Fibroblast of gingiva (primary cell): ENCODE data around the gene SH2D6.

Experiments
- DNase-seq: peaks from one replicate; pipeline ENCODE4 v3.0.0-alpha.2; 2011; ENCODE audit warnings: low read depth

Gene SH2D6

DNA sequence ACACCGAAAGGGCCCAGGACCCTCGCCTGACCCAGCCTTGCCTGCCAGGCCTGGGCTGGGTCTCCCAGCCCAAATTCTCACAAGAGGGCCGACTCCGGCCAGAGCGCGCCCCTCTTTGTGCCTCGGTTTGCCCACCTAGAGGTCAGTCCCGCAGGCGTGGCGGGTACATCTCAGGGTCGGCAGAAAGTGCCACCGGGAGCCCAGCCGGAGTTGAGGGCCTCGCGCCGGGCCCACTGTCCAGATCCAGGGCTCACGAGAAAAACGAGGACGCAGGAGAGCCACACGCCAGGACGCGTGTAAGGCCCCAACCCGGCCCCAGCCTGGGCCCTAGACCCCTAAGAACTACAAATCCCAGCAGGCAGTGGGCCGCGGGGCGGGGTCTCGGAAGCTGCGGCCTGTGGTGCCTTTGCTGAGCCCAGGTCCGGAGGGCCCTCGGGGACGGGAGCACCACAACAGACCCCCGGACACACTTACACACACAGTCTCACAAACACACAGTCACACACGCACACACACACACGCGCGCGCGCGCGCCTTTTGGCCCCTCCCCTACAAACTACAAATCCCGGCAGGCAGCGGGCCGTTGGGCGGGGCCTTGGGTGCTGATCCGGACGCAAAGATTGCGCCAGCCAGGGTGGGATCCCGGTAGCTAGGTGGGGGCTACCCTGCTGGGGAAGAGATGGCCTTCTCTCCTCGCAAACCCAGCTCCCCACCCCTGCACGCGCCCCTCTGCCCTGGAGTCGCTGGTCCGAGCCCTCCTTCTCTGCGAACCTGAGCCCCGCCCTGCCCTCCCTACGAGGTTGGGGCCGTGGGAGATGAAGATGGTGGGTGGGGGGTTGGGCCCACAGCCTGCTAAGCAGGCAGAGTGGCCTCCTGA is at the start of gene SH2D6:
SH2D6 (plus strand) TSS at position 583 of the 877 bp plus-strand sequence. CDS start 10,752 bp downstream, outside the sequence.
- DNase-seq = peak; percentile 78

DNA sequence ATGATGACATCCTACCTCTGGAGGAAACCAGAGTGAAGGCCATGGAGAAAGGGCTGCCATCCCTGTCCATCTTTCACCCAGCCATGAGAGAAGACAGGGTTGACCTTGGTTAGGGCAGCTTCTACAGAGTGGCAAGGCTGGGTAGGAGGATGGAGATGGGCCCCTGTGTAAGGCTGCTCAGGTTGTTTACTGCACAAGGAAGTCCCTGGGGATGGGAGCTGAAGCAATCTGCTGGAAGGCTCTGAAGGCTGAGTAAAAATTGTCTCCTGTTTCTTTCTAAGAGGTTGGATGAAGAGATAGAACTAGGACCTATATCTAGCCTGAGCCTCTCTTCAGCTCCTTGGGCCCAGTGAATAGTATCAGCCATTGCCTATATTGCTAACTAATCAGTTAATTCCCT is 49.6 kb upstream of the SH2D6 start:
- DNase-seq = peak; percentile 59

DNA sequence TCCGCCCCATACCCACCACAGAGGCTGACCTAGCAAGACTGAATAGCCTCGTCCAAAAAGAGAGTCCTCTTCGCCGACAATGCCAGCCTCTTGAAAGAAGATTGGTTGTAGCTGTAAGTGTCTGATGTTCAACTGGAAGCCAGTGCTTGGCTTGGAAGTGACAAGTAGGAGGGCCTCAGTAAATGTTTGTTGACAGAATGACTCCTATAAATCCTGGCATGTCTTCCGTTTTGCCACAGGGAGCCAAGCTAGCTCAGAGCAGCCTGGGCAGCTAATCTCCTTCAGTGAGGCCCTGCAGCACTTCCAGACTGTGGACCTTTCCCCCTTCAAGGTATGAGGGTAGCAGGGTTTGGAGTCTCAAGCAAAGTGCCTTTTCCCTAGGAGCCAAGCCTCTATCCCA is 49.0 kb upstream of the SH2D6 start:
- DNase-seq = peak; percentile 44

DNA sequence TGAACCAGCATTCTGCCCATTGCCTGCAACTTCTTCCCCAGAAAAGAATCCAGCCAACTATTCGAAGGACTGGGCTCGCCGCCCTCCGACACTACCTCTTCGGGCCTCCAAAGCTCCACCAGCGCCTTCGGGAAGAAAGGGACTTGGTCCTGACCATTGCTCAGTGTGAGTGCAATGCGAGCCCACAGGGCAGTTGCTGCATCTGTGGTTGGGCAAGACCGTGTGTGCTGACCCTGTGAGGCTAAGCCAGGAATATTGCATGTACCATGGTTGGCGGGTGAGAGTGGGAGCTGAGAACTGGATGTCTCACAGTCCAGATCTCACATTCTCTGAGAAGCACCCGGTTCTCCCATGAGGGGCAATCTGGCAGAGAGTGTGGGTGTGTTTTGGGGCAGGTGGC is 47.5 kb upstream of the SH2D6 start:
- peak; percentile 19 for DNase-seq

DNA sequence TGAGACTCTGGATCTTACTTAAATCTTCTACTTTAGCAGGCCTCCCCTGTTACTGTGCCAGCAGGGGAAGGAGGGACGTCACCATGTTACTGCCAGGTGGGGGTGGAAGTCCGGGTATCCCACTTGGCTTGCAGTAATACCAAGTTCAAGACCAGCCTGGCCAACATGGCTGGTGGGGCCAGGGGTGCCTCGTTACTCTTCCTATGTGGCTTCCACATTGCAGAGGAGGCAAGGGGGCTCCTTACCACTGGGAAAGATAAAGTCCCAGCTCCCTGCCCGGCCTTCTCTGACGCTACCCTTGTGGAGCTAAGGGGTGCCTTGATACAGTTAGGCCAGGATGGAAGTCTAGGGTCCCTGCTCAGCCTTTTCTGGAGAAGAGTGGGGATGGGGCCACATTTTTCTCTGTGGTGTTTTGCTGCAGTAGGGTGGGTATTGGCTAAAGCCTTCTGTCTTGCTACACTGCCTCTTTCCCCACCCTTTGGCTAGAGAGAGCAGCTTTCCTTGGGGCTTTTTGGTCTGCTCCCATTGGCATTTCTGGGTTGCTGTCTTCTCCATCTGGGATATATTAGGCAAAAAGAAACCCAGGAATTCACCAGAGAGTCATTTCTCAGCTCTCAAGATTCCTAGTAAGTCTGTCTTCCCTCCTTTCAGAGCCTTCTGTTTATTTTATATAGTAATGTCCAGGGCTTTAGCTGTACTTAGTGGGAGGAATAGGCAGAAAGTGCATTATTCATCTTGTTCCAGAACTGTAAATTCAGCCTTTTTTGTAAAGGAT is 42.0 kb upstream of the SH2D6 start:
- DNase-seq = peak; percentile 84

DNA sequence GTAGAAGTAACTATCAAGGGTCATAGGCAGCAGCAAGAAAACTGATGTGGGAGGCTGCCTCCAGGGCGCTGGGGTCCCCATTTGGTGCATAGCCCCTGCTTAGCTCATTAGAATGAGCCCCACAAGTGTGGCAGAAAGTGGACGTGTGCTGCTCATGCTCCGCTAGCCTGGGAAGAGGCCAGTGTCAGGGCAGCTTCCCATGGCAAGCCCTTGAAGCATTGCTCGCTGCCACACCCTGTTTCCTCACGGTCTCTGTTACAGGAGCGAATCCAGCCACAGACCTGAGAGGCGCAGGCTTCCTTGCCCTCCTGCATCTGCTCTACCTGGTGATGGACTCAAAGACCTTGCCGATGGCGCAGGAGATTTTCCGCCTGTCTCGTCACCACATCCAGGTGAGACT is 41.4 kb upstream of the SH2D6 start:
- DNase-seq = peak; percentile 10

DNA sequence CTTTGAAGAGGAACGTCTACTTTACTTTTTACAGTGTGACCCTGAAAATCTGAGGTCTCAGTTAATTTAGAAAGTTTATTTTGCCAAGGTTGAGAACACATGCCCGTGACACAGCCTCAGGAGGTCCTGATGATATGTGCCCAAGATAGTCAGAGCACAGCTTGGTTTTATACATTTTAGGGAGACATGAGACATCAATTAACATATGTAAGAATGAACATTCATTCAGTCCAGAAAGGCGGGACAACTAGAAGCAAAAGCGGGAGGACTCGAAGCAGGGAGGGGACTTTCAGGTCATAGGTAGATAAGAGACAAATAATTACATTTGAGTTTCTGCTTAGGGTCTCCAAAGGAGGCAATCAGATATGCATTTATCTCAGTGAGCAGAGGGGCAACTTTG is 40.3 kb upstream of the SH2D6 start:
- DNase-seq = no peak

DNA sequence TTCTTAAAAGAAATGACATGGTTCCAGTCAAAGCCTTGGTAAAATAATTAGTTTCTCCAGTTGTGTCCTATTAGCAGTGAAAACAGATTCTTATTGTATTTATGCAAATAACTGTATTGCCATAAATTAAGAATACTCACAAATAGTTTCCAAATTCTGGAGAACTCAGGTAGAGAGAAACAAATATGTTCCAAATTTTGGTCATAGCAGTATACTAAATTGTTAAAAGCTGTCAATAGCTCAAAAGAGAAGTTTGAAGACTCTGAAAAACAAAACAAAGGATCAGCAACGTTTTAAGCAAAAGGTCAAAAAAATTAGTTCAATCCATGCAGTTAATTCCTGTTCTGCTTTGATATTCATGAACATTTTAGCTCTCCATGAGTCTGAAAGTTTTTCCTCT is 38.5 kb upstream of the SH2D6 start:
- no peak for DNase-seq

DNA sequence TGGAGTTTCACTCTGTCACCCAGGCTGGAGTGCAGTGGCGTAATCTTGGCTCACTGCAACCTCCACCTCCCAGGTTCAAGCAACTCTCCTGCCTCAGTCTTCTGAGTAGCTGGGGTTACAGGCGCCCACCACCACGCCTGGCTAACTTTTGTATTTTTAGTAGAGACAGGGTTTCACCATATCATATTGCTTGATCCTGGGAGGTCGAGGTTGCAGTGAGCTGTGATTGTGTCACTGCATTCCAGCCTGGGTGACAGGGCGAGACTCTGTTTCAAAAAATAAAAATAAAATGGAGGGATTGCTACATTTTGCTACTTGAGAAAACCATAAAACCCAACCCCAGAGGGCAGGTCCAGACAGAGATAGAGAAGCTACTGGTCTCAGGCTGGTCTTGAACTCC is 35.4 kb upstream of the SH2D6 start:
- DNase-seq = peak; percentile 73

DNA sequence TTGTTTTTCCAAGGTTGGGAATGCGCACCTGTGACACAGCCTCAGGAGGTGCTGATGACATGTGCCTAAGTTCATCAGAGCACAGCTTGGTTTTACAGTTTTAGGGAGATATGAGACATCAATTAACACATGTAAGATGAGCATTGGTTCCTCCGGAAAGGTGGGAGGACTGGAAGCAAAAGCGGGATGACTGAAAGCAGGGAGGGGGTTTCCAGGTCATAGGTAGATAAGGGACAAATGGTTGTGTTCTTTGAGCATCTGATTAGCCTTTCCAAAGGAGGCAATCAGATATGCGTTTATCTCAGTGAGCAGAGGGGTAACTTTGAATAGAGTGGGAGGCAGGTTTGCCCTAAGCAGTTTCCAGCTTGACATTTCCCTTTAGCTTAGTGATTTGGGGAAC is 34.7 kb upstream of the SH2D6 start:
- DNase-seq = no peak

DNA sequence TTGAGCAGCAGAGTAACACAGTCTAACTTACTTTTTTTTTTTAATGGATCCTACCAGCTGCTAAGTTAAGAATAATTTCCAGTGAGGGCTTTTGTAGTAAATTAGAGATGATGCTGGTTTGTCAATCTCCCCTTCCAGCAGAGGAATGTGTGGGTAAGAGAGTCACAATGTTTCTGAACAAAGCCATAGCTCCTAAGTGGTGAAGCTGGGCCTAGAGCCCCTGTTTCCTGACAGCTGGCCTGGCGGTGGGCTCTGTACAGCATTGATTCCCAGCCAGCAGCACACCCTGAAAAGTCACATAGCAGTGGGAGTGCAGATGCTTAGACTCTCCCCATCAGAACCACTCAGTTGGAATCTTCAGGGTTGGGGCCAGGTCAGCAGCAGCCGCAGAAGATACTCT is 32.8 kb upstream of the SH2D6 start:
- no peak for DNase-seq

DNA sequence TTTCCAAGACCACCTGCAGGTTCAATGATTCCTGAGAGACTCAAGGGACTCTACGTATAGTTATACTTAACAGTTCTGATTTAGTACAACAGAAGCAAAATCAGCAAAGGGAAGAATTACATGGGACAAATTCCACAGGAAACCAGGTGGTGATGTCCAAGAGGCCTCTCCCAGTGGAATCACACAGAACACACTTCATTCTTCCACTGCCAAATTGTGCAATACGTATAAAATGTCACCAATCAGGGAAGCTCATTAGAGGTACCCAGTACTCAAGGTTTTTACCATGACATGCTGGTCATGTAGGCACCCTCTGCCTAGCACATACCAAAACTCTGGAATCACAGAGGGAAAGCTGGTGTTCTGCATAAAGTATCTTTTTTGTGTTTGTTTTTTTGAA is 30.8 kb upstream of the SH2D6 start:
- no peak for DNase-seq

DNA sequence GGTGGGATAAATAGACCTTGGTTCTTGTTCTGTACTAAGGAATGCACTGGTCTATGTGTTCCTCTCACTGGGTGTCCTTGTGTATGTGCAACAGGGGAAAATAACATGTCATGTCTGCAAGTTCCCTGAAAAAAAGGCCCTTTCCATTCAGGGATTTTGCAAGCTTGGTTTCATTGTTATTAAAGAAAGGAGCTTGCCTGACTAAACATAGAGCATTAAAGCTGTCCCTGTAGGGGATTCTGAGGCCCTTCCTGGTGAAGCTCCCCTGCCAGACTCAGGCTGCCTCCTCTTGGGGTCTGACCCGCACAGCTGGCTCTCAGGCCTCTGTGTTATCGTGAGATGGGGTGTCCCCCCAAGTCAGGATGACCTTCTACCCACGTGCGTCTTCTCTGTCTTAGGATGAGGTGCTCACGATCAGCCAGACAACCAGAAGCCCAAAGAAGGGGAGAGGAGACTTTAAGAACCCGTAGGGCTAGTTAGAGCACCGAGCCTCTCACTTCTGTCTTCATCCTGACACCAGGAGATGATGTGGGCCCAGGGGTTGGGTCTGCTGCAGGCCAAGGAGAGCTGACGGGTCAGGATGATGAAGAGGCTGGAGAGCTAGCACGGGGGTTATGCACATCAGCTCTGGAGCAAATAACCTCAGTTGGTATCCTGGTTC is 29.5 kb upstream of the SH2D6 start:
- no peak for DNase-seq

DNA sequence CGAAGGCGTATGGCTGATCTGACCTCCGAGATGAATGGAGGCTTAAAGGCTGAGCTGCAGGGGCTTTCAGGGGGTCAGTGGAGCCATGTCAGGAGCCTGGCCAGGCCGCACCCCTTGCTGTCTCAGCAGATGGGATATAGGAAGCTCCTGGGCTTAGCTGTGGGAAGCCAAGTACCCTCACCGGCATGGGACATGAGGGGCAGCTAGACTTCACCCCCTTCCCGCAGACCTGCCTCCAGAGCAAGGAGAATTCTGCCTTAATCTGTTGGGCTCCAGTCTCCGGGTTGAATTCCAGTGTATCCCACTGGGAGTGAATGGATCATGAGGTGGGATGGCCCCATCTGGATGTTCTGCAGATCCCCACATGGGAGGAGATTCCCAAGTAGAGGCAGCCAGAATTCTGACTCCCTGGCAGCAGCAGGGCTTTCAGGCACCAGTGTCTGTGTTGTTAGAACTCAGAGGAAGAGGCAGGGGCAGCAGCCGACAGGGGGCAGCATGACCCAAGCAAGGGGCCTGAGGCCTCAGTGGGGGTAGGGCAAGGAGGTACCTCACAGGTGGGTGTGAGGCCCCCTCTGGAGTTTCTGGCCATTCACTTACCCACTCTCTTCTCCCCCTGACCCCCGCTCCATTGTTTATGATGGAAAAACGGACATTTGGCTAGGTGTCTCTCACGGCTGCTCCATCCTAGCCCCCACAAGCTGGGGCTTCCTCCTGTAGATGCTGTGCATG is 27.4 kb upstream of the SH2D6 start:
- DNase-seq = no peak

DNA sequence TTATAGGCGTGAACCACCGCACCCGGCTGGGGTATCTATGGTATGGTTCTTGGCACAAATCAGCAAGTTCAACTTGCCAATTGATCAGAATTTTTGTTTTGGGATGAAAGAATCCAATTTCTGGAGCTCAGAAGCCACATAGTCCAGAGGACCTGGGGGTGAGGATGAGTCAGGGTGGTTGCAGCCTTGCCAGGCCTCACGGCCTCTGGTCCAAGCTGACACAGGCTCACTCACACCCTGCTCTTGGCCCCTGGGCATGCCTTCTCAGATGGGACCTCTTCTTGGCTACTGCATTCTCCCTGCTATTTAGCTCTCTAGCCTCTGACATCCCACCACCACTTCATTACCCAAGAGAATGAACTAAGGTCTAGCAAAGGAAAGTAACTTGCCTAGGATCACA is 24.7 kb upstream of the SH2D6 start:
- DNase-seq = peak; percentile 64

DNA sequence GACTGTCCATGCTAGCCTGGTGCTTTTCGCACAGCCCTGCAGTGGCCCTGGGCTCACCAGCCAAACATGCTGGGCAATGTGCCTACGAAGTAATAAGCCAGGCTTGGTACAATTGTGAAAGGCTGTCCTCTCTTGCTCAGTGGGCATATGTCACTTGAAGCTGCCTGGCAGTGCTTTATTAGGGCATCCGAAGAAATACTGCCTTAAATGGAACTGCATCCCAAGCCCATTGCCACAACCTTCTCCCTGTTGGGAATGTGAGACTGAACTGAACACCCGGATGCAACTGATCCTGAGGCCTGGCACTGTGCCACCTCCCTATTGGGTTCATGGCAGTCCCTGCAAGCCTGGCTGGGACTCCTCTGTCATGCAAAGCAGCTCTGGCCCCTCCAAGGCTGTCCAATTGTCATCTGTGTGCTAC is 24.2 kb upstream of the SH2D6 start:
- peak; percentile 72 for DNase-seq

DNA sequence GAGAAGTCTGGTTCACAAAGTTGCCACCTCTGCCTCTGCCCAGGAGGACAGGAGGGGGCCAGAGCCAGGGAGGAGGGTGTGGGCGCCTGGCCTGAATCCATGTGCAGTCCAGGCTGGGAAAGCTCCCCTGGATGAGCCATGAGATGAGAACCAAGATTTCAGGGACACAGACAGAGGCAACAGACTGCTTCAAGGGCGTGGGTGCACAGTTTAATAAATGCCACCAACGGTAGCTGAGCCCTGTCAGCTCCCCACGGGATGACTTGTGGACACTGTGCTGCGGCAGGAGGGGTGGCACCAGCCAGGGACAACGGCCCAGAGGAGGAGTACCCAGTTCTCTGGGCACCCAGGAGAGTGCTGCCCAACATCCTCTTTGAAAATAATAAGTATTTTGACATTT is 23.5 kb upstream of the SH2D6 start:
- no peak for DNase-seq

DNA sequence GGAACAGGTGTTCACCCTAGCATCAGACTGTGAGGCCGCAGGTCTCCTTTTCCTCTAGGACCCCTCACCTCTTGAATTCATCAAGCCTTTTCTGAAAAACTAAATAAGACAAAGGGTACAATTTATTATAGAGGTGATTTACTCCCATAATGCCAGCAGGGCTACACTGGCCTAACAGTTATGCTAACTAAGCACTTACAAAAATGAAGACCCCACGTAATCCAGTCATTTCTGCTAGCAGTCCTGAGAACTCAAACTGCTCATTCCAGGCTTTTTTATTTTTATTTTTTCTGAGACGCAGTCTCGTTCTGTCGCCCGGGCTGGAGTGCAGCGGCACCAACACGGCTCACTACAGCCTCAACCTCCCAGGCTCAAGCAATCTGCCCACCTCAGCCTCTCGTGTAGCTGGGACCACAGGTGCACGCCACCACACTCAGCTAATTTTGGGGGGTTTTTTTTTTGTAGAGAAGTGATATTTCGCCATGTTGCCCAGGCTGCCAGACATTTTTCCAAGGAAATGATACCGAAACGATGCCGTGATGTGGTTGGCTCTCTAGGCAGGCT is 22.5 kb upstream of the SH2D6 start:
- DNase-seq = no peak

DNA sequence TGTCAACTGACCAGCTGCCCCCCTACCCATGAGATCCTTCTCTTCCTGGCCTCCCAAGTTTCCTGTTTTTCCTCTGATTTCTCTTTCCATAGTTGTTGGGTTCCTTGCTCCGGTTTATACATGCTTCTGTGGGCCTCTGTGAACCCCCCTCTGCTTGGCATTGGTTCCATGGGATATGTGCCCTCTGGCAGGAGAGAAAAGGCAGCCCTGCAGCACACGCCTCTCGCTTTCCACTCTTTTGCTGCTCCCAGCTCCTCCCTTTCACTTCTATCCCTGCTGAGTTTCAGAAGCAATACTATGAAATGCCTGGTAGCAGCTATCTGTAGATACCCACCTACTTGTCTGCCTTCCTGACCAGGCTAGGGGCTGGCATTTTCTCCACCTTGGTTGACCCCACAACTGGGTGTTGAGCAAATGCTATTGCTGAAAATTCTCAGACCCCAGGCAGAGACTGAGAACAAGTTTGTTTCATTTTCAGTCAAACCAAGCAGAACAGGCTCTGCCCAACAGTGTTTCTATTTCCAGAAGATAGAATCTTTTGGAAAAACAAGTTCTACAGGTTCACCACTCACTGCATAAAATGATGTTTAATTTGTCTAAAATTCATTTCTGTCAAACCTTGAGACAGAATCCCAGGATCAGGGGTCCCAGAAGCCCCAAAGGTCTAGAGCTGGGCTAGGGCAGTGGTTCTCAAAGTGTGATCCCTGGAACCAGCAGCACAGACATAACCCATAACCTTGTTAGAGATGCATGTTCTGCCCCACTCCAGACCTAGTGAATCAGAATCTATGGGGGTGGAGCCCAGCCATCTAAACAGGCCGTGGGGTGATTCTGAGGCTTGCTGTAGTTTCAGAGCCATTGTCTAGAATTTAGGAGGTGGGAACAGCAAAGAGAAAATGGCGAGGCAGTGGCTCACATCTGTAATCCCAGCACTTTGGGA is 21.7 kb upstream of the SH2D6 start:
- DNase-seq = no peak

DNA sequence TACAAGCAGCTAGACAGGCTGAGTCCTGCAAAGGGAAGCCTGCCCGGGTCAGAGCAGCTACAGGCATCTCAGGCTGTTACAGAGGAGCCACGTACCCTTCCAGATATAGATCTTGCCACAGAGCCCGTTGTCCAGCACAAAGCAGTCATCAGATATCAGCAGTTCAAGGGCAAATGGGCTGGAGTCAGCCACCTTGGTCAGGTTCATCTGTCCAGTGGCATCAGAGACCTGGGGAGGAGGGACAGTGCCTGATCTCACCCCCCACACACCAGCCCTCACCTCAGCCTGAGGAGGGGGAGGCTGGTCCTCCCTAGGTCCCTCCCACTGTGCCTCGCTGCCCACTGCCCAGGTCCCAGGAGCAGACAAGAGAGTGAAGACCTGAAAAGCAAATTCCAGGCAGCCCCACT is 20.6 kb upstream of the SH2D6 start:
- no peak for DNase-seq
